Renal pelvis (tissue), 4 donors: ENCODE data around the gene GPC1. TPM values are rescaled to one million over a fixed set of nuclear protein-coding genes. Genes with fewer than 3 reads are reported as not detected.

Experiments
- DNase-seq: peaks from one replicate; pipeline ENCODE4 v3.0.0-alpha.2; 2013
- polyA plus RNA-seq, 3 donors: library from polyadenylated mRNA; unstranded; fragments of 120-200 nt; gene quantifications; one replicate each; pipeline ENCODE4 v1.2.1, GENCODE V29; 2013; ENCODE audit not compliant: insufficient read length in 3 of 3

GPC1 gene
- polyA plus RNA-seq, 3 donors, result 32.0 to 46.8 (median 46.6) TPM

DNA sequence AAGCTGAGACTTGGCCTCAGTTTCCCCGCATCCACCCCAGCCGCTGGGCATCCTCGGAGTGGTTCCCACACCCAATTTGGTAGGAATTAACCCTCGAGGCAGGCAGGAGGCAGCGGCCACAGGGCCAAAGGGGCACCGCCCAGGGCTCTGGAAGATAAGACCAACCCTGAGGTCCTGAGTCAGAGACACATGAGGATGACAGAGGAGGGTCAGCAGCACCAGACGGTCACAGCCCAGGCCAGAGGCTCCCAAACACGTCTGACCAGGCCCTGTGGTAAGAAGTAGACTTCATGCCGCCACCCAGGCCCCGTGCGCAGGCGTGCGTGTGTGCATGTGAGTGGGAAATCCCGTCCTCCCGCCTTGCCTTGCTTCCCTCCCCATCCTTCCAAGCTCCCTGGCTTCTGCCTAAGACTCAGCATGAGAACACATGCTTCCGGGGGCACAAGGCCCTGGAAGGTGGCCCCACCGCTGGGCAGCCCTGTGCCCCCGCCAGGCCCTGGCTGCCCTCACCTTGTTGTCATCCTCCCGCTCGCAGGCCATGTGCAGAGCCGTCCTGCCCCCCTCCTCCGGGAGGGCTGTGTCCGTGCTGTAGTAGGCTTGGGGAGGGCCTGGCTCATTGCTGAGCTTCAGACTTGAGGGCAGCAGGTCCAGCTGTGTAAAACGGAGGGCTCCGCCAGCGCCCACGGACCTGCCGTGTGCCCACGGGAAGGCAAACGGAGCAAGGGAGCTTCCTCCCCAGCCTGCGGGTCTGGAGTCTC is 76.1 kb downstream of the GPC1 start:
- DNase-seq, result no peak

DNA sequence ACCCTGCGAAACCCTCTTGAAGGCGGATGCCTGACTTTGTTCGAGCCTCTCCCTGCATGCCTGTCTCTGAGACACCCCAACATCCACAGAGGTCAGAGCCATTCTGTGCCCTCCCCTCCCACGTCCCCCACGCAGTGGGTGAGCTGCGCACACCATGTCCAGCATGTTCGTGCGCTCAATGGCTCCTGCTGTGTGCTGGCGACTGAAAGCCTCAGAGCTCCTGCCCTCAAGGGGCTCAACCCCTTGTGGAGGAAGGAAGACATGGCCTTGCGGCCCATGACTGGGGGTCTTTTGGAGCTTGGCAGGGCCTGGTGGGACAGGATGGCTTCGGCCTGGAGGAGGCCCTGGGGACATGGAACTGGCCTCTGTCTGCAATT is 76.6 kb downstream of the GPC1 start:
- DNase-seq, result no peak

DNA sequence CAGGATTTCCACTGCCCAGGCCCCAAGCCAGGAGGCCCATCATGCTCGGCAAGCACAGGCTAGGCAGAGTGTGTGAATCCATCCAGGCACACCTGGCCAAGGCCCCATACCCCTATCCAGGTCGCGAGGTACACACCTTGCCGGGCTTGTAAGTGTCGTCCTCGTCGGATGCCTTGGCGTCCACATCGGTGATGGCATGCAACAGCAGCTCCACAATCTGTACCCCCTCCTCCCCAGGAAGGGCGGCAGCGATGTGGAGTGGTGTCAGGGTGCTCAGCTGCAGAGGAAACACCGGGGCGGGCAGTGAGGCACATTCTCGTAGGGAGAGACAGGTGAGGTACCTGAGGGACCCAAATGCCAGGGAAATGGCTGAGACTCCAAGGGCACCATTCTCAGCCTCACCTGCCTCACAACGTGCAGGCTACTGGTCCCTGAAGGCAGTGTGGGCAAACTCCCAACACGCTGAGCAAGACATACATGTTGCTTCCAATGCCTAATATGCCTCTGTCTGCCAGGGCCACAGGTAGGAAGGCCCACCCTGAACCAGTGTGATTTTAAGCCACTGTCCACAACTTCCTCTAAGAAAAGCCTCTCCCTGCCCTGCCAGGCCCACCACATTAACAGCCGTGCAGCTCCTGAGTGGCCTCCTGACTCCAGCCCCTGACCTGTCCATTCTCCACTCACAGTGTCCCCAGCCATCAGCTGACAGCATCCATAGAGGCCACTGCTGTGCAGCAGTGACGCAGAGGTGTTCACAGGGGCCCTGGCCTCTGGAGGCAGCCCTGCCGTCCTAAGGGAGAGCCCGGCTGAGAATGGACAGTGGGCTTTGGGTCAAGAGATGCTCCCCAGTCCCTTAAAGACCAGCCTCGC is 77.4 kb downstream of the GPC1 start:
- no peak for DNase-seq

DNA sequence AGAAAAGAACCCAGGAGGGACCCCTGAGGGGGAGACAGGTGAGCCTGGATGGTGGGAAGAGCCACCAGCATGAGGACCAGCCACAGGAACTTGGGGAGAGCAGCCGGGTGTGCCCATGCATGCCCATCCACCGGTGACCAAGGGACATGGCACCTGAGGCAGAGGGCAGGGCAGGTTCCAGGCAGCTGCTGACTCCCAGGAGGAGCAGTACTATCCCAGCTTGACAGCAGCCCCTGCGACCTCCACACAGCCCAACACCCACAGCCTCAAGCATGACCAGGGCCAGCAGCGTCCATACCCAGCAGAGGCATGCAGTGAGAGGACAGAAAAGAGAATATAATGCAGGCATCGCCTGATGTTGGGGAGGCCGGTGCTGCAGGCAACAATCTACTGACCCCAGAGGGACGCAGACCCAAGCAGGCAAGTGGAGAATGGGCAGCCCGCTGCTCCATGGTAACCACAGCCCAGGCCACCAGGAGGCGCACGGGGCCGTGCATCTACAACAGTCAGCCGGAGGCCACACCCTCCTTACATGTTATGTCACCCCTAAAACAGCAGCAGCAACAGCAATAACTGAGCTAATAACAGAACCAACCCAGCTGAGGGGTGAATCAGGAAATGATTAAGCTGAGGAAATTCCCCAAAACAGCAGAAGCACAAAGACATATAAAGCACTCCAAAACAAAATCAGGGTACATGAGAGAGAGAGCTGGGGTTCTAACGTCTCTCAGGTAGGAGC is 78.3 kb downstream of the GPC1 start:
- peak; percentile 49 for DNase-seq

DNA sequence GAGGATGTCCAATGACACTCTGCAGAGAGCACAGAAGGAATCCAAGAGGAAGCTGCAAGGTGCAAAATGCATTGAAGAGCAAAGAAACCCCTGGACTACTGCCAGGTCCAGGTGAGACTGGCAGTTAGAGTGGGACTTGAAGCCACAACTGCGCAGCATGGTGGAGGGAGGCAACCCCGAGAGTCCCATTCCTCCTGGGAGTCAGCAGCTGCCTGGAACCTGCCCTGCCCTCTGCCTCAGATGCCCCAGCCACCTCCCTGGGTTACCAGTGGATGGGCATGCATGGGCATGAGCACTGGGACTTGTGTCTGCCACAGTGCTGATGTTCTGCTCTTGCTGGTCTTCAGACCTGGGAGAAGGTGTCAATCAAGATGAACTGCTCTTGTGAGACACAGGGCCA is 79.2 kb downstream of the GPC1 start:
- no peak for DNase-seq

DNA sequence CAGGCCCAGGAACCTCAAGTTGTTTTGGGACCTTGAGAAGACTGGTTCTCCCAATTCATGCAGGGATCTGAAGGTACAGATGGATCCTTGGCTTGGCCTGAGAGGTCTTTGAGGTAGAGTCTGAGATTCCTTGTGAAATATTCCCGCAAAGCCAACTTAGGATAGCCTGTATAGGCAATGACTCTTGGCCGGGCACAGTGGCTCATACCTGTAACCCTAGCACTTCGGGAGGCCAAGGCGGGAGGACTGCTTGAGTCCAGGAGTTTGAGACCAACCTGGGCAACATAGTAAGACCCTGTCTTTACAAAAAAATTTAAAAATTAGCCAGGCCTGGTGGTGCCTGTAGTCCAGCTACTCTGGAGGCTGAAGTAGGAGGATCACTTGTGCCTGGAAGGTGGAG is 81.9 kb downstream of the GPC1 start:
- no peak for DNase-seq

Other genes starting within 250 kb of the GPC1 start
- gene ANKMY1, start 122.3 kb downstream of the GPC1 start, polyA plus RNA-seq, result 10 to 100 TPM; 11.7 to 15.6 (median 12.6) TPM
- gene DUSP28, start 124.7 kb downstream of the GPC1 start, polyA plus RNA-seq, result 10 to 100 TPM in 1 of 3 donors, 1 to 10 TPM in 2; 7.3 to 10.4 (median 9.1) TPM
- gene RNPEPL1, start 132.8 kb downstream of the GPC1 start, polyA plus RNA-seq, result 10 to 100 TPM; 33.0 to 36.7 (median 36.6) TPM
- gene CAPN10, start 151.1 kb downstream of the GPC1 start, polyA plus RNA-seq, result 10 to 100 TPM; 30.9 to 37.6 (median 34.7) TPM
- gene GPR35, start 189.8 kb downstream of the GPC1 start, polyA plus RNA-seq, result 1 to 10 TPM; 1.8 to 4.2 (median 2.5) TPM
- 1 to 10 TPM in 1 of 3 donors, under 1 TPM in 2; 0.57 to 3.4 (median 0.66) TPM for gene AQP12B, start 247.2 kb downstream of the GPC1 start, polyA plus RNA-seq